OCI-LY1 (cell line): ENCODE results near the gene MTCL3.

ENCODE experiments used
- H2AFZ ChIP-seq: fragments of 200-600 bp; sonication (generic), shearing (Covaris generic); 2 replicates; pipeline ENCODE4 v1.6.0; 2014; ENCODE audit warnings: antibody characterized with exemption, mild to moderate bottlenecking, low read length
- H3F3A ChIP-seq: fragments of 200-600 bp; sonication (generic), shearing (Covaris generic); 2 replicates; pipeline ENCODE4 v1.6.0; 2014; ENCODE audit warnings: mild to moderate bottlenecking, antibody characterized with exemption, low read length, moderate library complexity; ENCODE audit not compliant: insufficient read depth
- H3K27ac ChIP-seq: fragments of 200-600 bp; sonication (generic); 2 replicates; pipeline ENCODE4 v1.5.1; 2014; ENCODE audit warnings: low read length, mixed run types, mild to moderate bottlenecking, low read depth; ENCODE audit not compliant: poor library complexity, severe bottlenecking
- H3K27me3 ChIP-seq: fragments of 200-600 bp; sonication (generic); 2 replicates; pipeline ENCODE4 v1.6.0; 2014; ENCODE audit warnings: antibody characterized with exemption, mild to moderate bottlenecking, low read length, moderate library complexity; ENCODE audit not compliant: insufficient read depth
- H3K36me3 ChIP-seq: fragments of 200-600 bp; sonication (generic); 2 replicates; pipeline ENCODE4 v1.6.1; 2014; ENCODE audit warnings: mild to moderate bottlenecking, antibody characterized with exemption, low read length, moderate library complexity, mixed read lengths; ENCODE audit not compliant: insufficient read depth
- H3K4me1 ChIP-seq: fragments of 200-600 bp; sonication (generic); 2 replicates; pipeline ENCODE4 v1.5.1; 2014; ENCODE audit warnings: mild to moderate bottlenecking, low read length, moderate library complexity; ENCODE audit not compliant: insufficient read depth, severe bottlenecking
- H3K4me2 ChIP-seq: fragments of 200-600 bp; sonication (generic), shearing (Covaris generic); 2 replicates; pipeline ENCODE4 v1.6.1; 2014; ENCODE audit warnings: low read length
- H3K4me3 ChIP-seq: fragments of 200-600 bp; sonication (generic); 2 replicates; pipeline ENCODE4 v1.5.1; 2014; ENCODE audit warnings: low read length, low read depth, mild to moderate bottlenecking, mixed read lengths; ENCODE audit not compliant: poor library complexity, severe bottlenecking
- H3K79me2 ChIP-seq: fragments of 200-600 bp; shearing (Covaris generic); 2 replicates; pipeline ENCODE4 v1.6.1; 2016; ENCODE audit warnings: mixed run types, low read length, mixed read lengths; ENCODE audit not compliant: insufficient read depth
- H3K9ac ChIP-seq: fragments of 200-600 bp; sonication (generic), shearing (Covaris generic); 2 replicates; pipeline ENCODE4 v1.6.1; 2014; ENCODE audit warnings: mild to moderate bottlenecking, low read length, mixed read lengths
- H3K9me2 ChIP-seq: fragments of 200-600 bp; sonication (generic), shearing (Covaris generic); 2 replicates; pipeline ENCODE4 v1.6.1; 2014; ENCODE audit warnings: low read depth, mild to moderate bottlenecking, low read length, mixed read lengths
- H3K9me3 ChIP-seq: fragments of 200-600 bp; shearing (Covaris generic); 2 replicates; pipeline ENCODE4 v1.6.1; 2014; ENCODE audit warnings: low read length, mixed read lengths
- H4K20me1 ChIP-seq: fragments of 200-600 bp; sonication (generic), shearing (Covaris generic); 2 replicates; pipeline ENCODE4 v1.6.0; 2016; ENCODE audit warnings: mild to moderate bottlenecking, low read length; ENCODE audit not compliant: insufficient read depth
- EZH2 ChIP-seq: fragments of 200-600 bp; sonication (generic), shearing (Covaris generic); IDR thresholded peaks from 2 replicates; pipeline ENCODE4 v1.8.0; 2017; ENCODE audit warnings: borderline replicate concordance, mixed run types, mild to moderate bottlenecking, antibody characterized with exemption, low read length, moderate library complexity, mixed read lengths
- TF ChIP-seq, protein P1 (sequence below): fragments of 200-600 bp; sonication (generic), shearing (Covaris generic); IDR thresholded peaks from 2 replicates; pipeline ENCODE4 v1.5.1; 2017; ENCODE audit warnings: mild to moderate bottlenecking, antibody characterized with exemption, low read length, moderate library complexity, mixed read lengths

Gene MTCL3

DNA sequence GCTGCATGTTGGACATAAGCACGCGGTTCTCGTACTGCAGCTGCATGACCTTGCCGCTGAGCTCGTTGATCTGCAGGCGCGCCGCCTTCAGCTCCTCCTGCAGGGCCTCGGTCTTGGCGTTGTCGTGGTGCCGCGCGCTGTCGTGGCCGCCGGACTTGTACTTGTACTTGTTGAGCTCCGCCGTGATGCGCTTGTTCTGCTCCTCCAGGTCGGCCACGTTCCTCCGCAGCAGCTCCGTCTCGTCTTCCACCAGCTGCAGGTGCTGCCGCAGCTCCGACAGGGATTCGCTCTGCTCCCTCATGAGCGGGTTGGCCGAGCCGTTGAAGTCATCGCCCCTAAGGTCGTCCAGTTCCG is 43.3 kb downstream of the MTCL3 start:
- Histone ChIP-seq H3K4me2 (no peak overlapping the region), H3K9me2 (no peaks in the 10 kb centered on the region), H3K27ac (no peak overlapping the region), H3K4me3 (no peak overlapping the region), H3F3A (no peaks in the 10 kb centered on the region), H3K27me3 (no peaks in the 10 kb centered on the region), H3K4me1 (no peaks in the 10 kb centered on the region), H3K36me3 (no peaks in the 10 kb centered on the region), H2AFZ (no peak overlapping the region), H4K20me1 (no peaks in the 10 kb centered on the region), H3K79me2 (no peaks in the 10 kb centered on the region), H3K9me3 (no peaks in the 10 kb centered on the region), H3K9ac (no peak overlapping the region)
- no peak for TF ChIP-seq EZH2
- TF ChIP-seq, protein P1, sequence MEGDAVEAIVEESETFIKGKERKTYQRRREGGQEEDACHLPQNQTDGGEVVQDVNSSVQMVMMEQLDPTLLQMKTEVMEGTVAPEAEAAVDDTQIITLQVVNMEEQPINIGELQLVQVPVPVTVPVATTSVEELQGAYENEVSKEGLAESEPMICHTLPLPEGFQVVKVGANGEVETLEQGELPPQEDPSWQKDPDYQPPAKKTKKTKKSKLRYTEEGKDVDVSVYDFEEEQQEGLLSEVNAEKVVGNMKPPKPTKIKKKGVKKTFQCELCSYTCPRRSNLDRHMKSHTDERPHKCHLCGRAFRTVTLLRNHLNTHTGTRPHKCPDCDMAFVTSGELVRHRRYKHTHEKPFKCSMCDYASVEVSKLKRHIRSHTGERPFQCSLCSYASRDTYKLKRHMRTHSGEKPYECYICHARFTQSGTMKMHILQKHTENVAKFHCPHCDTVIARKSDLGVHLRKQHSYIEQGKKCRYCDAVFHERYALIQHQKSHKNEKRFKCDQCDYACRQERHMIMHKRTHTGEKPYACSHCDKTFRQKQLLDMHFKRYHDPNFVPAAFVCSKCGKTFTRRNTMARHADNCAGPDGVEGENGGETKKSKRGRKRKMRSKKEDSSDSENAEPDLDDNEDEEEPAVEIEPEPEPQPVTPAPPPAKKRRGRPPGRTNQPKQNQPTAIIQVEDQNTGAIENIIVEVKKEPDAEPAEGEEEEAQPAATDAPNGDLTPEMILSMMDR: no peak

DNA sequence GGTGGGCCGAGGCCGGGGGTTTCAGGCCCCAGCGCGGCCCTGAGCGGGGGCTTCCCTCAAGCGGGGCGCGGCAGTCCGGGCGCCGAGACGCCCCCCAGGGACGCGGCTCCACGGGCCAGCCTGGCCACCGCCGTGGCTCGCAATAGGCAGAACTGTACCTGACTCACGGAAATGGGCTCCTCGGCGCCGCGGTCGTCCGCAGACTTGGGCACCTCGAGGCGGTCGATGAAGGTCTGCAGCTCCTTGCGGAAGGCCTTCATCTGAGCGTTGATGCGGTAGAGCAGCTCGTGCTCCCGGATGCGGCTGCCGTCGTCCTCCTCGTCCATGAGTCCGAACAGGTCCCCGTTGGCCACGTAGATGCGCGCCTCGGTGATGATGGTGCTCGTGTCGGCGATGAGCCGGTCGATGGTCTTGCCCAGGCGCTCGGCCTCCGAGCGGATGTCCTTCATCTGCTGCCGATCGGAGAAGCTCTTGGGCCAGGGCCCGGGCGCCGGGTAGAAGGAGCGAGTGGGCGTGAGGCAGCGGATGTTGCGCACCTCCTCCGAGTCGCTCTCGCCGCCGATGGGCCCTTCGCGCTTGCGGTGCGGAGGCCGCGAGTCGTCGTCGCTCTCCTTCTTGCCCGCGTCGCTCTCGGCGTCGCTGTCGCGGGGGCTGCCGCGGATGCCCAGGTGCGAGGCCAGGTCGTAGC is 43.9 kb downstream of the MTCL3 start:
- TF ChIP-seq, protein P1: no peak
- no peak for TF ChIP-seq EZH2
- no peak overlapping the region for H3K4me2 ChIP-seq
- no peaks in the 10 kb centered on the region for H3K36me3 ChIP-seq
- H3K27me3 ChIP-seq: no peaks in the 10 kb centered on the region
- no peak overlapping the region for H3K9ac ChIP-seq
- H2AFZ ChIP-seq: no peak overlapping the region
- no peaks in the 10 kb centered on the region for H3F3A ChIP-seq
- H3K9me3 ChIP-seq: no peaks in the 10 kb centered on the region
- no peaks in the 10 kb centered on the region for H3K9me2 ChIP-seq
- H3K4me1 ChIP-seq: no peaks in the 10 kb centered on the region
- H3K79me2 ChIP-seq: no peaks in the 10 kb centered on the region
- H3K4me3 ChIP-seq: no peak overlapping the region
- no peaks in the 10 kb centered on the region for H4K20me1 ChIP-seq
- no peak overlapping the region for H3K27ac ChIP-seq

DNA sequence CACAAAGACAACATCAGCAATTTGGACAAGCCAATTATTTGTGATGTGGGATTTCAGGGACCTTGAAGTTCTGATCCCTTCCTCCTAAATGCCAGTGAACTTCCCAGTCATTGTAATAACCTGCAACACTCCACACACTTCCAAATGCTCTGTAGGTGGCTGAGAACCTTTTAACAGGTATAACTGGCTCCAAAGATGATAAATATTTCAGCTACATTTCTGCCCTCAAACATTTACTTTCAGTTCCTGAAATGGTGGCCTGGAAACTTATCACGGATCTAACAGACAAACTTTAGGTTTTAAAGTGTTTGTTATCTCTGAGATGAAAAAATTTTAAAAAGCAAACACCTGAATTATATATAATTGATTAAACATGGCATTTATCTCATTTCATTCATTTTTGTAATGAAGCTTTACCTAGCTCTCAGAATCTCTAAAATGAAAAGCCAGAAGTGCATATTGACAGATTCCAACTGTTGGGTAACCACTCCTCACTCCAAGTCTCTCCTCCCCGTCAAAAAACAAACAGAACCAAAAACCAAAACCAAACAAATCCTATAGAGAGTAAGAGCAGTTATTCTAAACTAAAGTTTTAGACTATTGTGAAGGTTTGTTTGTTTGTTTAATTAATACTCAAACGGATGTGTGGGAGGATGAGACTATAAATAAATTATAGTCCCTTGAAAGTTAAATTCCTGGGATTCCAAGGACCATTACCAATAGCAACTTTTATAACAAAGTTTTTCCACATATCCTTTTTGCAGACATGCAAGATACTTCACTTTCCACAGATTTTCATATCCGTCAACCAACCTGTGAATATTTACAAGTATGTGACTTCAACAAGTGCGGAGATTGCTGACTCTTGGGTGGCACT is 47.5 kb downstream of the MTCL3 start:
- Histone ChIP-seq H3K4me1 (no peaks in the 10 kb centered on the region), H3F3A (no peaks in the 10 kb centered on the region), H3K79me2 (no peaks in the 10 kb centered on the region), H3K36me3 (no peaks in the 10 kb centered on the region), H3K27me3 (no peaks in the 10 kb centered on the region), H3K9me3 (no peaks in the 10 kb centered on the region), H3K4me3 (no peak overlapping the region), H3K27ac (no peak overlapping the region), H3K4me2 (no peak overlapping the region), H3K9me2 (no peaks in the 10 kb centered on the region), H4K20me1 (no peaks in the 10 kb centered on the region), H2AFZ (no peak overlapping the region), H3K9ac (no peak overlapping the region)
- no peak for TF ChIP-seq EZH2
- TF ChIP-seq, protein P1: no peak
